SU-DHL-6 (cell line): ENCODE results near the gene ZNF138.

ENCODE experiments used
- CTCF ChIP-seq: fragments of 200-600 bp; sonication (generic); IDR thresholded peaks from one replicate; pipeline ENCODE4 v1.5.1; 2017; ENCODE audit warnings: antibody characterized with exemption, mild to moderate bottlenecking, low read length, moderate library complexity; ENCODE audit not compliant: insufficient read depth, poor library complexity, severe bottlenecking
- EZH2phosphoT487 ChIP-seq: fragments of 200-600 bp; sonication (generic), shearing (Covaris generic); conservative IDR thresholded peaks from 2 replicates; pipeline ENCODE4 v1.6.1; 2018; ENCODE audit warnings: mild to moderate bottlenecking, antibody characterized with exemption, low read length, moderate library complexity, mixed read lengths

GRCh38 chr7:64867863-64868440 lies 73.7 kb downstream of the ZNF138 start:
- TF ChIP-seq CTCF (no peak), EZH2phosphoT487 (no peak)
